Dedifferentiated amniotic fluid mesenchymal stem cell (primary cell): ENCODE measurements around the gene FBRS.

ENCODE experiments used
- DNase-seq: peaks from one replicate; pipeline ENCODE4 v3.0.0-alpha.2; 2016; ENCODE audit errors: extremely low spot score

Gene FBRS

GRCh38 chr16:30644334-30644830 lies 13.8 kb upstream of the FBRS start:
- no peak for DNase-seq

GRCh38 chr16:30645727-30646126 lies 12.5 kb upstream of the FBRS start:
- no peak for DNase-seq

- DNase-seq = no peak
Measured at GRCh38 chr16:30647274-30647571, 11.0 kb upstream of the FBRS start.

GRCh38 chr16:30649725-30650368 lies 8.4 kb upstream of the FBRS start:
- DNase-seq = no peak

GRCh38 chr16:30650369-30651123 lies 7.7 kb upstream of the FBRS start, which contains the start of gene PRR14:
Gene PRR14 (plus strand): TSS chr16:30650960. CDS start chr16:30651646, 686 bp downstream.
- peak; percentile 98 for DNase-seq

- peak; percentile 23 for DNase-seq
Measured at GRCh38 chr16:30651124-30652004, 6.9 kb upstream of the FBRS start.

GRCh38 chr16:30652005-30652296 lies 6.3 kb upstream of the FBRS start:
- no peak for DNase-seq

GRCh38 chr16:30652718-30653117 lies 5.5 kb upstream of the FBRS start:
- DNase-seq = no peak

GRCh38 chr16:30654856-30655255 lies 3.4 kb upstream of the FBRS start:
- no peak for DNase-seq

- no peak for DNase-seq
Measured at GRCh38 chr16:30655815-30656347, 2.4 kb upstream of the FBRS start.

- DNase-seq = no peak
Measured at GRCh38 chr16:30656388-30656787, 1.8 kb upstream of the FBRS start.

- DNase-seq = no peak
Measured at GRCh38 chr16:30656974-30657865, 1.0 kb upstream of the FBRS start.

- DNase-seq = peak; percentile 97
Measured at GRCh38 chr16:30658731-30659506, 688 bp downstream of the FBRS start.

GRCh38 chr16:30659507-30660423 lies 1.5 kb downstream of the FBRS start:
- DNase-seq = no peak

- DNase-seq = no peak
Measured at GRCh38 chr16:30660424-30661261, 2.4 kb downstream of the FBRS start.

GRCh38 chr16:30662449-30662848 lies 4.2 kb downstream of the FBRS start:
- DNase-seq = no peak

GRCh38 chr16:30663038-30663437 lies 4.8 kb downstream of the FBRS start:
- DNase-seq = no peak

- no peak for DNase-seq
Measured at GRCh38 chr16:30663820-30664219, 5.6 kb downstream of the FBRS start.
